Osteocyte (in vitro differentiated cells): ENCODE results near the gene EIF5A. TPM values are rescaled to one million over a fixed set of nuclear protein-coding genes. Genes with fewer than 3 reads are reported as not detected.

Experiments
- DNase-seq: peaks from one replicate; pipeline ENCODE4 v3.0.0; 2021; ENCODE audit warnings: mixed read lengths; ENCODE audit not compliant: unreplicated experiment; ENCODE audit errors: extremely low spot score
- H3K27ac Mint-ChIP-seq: one replicate; pipeline ENCODE4 v1.8.0; 2021; ENCODE audit warnings: mild to moderate bottlenecking, mixed read lengths; ENCODE audit not compliant: unreplicated experiment
- H3K27me3 Mint-ChIP-seq: one replicate; pipeline ENCODE4 v1.8.0; 2021; ENCODE audit warnings: mixed read lengths; ENCODE audit not compliant: unreplicated experiment
- H3K36me3 Mint-ChIP-seq: one replicate; pipeline ENCODE4 v1.8.0; 2021; ENCODE audit warnings: mixed read lengths; ENCODE audit not compliant: unreplicated experiment
- H3K4me1 Mint-ChIP-seq: one replicate; pipeline ENCODE4 v1.8.0; 2021; ENCODE audit warnings: mixed read lengths; ENCODE audit not compliant: unreplicated experiment
- H3K4me3 Mint-ChIP-seq: one replicate; pipeline ENCODE4 v1.8.0; 2021; ENCODE audit warnings: mild to moderate bottlenecking, moderate library complexity, mixed read lengths; ENCODE audit not compliant: unreplicated experiment
- H3K9me3 Mint-ChIP-seq: one replicate; pipeline ENCODE4 v1.8.0; 2021; ENCODE audit warnings: mixed read lengths; ENCODE audit not compliant: unreplicated experiment
- CTCF ChIP-seq: fragments of 200-600 bp; sonication (generic); IDR thresholded peaks from 2 replicates; pipeline ENCODE4 v1.5.0; 2021; ENCODE audit warnings: antibody characterized with exemption, mild to moderate bottlenecking, moderate library complexity
- total RNA-seq: library from RNA; stranded (reverse); gene quantifications from 2 replicates; pipeline ENCODE4 v1.2.1, GENCODE V29; 2021

The EIF5A gene
- total RNA-seq, 1 donor from 2014 or later: 352 TPM

- peaks cover 46% of the 10 kb centered on the region for H3K36me3 Mint-ChIP-seq
- no peak for DNase-seq
Measured at GRCh38 chr17:7313890-7314718, 6.7 kb downstream of the EIF5A start.

GRCh38 chr17:7314719-7315569 lies 7.5 kb downstream of the EIF5A start, which contains the start of gene GPS2:
GPS2 (minus strand) TSS chr17:7315360; CDS start chr17:7315052, 308 bp downstream.
- Mint-ChIP-seq H3K27ac (peak within 1 kb of the TSS; percentile 77), H3K4me1 (peaks cover 31% of the 10 kb centered on the region), H3K4me3 (peak within 1 kb of the TSS; percentile 79), H3K9me3 (no peaks in the 10 kb centered on the region), H3K36me3 (peaks cover 42% of the 10 kb centered on the region), H3K27me3 (no peaks in the 10 kb centered on the region)
- DNase-seq: peak; percentile 93
- no peak for TF ChIP-seq CTCF

More at GRCh38 chr17:7313890-7314718, 6.7 kb downstream of the EIF5A start:
- peak overlapping the region; percentile 78 for H3K4me3 Mint-ChIP-seq
- H3K27me3 Mint-ChIP-seq: no peaks in the 10 kb centered on the region
- no peak for TF ChIP-seq CTCF
- H3K4me1 Mint-ChIP-seq: peaks cover 39% of the 10 kb centered on the region
- no peaks in the 10 kb centered on the region for H3K9me3 Mint-ChIP-seq
- peak overlapping the region; percentile 72 for H3K27ac Mint-ChIP-seq

GRCh38 chr17:7315570-7316235 lies 8.3 kb downstream of the EIF5A start:
- Mint-ChIP-seq H3K36me3 (peaks cover 35% of the 10 kb centered on the region), H3K27me3 (no peaks in the 10 kb centered on the region), H3K4me3 (peak overlapping the region; percentile 79), H3K9me3 (no peaks in the 10 kb centered on the region), H3K27ac (peak overlapping the region; percentile 77), H3K4me1 (peaks cover 25% of the 10 kb centered on the region)
- TF ChIP-seq CTCF: no peak
- DNase-seq: no peak

GRCh38 chr17:7317161-7317803 lies 9.9 kb downstream of the EIF5A start:
- no peak for DNase-seq
- H3K4me3 Mint-ChIP-seq: peak overlapping the region; percentile 54
- no peaks in the 10 kb centered on the region for H3K9me3 Mint-ChIP-seq
- TF ChIP-seq CTCF: no peak
- peak overlapping the region; percentile 18 for H3K27ac Mint-ChIP-seq
- peaks cover 23% of the 10 kb centered on the region for H3K4me1 Mint-ChIP-seq
- H3K36me3 Mint-ChIP-seq: peaks cover 31% of the 10 kb centered on the region
- no peaks in the 10 kb centered on the region for H3K27me3 Mint-ChIP-seq
